ENCODE measurements around the gene BBS7. TPM values are rescaled to one million over a fixed set of nuclear protein-coding genes. Genes with fewer than 3 reads are reported as not detected.

The BBS7 gene
- total and polyA plus RNA-seq, 2 of the 13 experiments (the other 11 are each of a cell fraction or from before 2014, with no cell fraction given): 9.0 to 15.7 TPM

- no peak for TF ChIP-seq HNF1A (IDR thresholded peaks at IDR 0.05; ENCODE audit: low read depth)
- peak; percentile 67; the same call in 1 of the 2 replicates for TF ChIP-seq HNF1A (CRISPR knock-in tag; IDR thresholded peaks at IDR 0.05; ENCODE audit: borderline replicate concordance)
- no peak for TF ChIP-seq TRAFD1 (CRISPR knock-in tag; IDR thresholded peaks at IDR 0.05; ENCODE audit: borderline replicate concordance)
- peak; percentile 40; the same call in 1 of the 2 replicates for TF ChIP-seq ZNF747 (CRISPR knock-in tag; IDR thresholded peaks at IDR 0.05; ENCODE audit: borderline replicate concordance)
- TF ChIP-seq ATF7-NPFF (CRISPR knock-in tag; IDR thresholded peaks at IDR 0.05; ENCODE audit: low read depth): peak; percentile 96
- peak; percentile 93 for TF ChIP-seq HOXA3 (CRISPR knock-in tag; IDR thresholded peaks at IDR 0.05)
- TF ChIP-seq FOXO1 (CRISPR knock-in tag; IDR thresholded peaks at IDR 0.05): 0 out of 2 replicates have a peak, but pooled peaks have one; percentile 15
- TF ChIP-seq IKZF1 (IDR thresholded peaks at IDR 0.05): no peak
- TF ChIP-seq, protein P1, sequence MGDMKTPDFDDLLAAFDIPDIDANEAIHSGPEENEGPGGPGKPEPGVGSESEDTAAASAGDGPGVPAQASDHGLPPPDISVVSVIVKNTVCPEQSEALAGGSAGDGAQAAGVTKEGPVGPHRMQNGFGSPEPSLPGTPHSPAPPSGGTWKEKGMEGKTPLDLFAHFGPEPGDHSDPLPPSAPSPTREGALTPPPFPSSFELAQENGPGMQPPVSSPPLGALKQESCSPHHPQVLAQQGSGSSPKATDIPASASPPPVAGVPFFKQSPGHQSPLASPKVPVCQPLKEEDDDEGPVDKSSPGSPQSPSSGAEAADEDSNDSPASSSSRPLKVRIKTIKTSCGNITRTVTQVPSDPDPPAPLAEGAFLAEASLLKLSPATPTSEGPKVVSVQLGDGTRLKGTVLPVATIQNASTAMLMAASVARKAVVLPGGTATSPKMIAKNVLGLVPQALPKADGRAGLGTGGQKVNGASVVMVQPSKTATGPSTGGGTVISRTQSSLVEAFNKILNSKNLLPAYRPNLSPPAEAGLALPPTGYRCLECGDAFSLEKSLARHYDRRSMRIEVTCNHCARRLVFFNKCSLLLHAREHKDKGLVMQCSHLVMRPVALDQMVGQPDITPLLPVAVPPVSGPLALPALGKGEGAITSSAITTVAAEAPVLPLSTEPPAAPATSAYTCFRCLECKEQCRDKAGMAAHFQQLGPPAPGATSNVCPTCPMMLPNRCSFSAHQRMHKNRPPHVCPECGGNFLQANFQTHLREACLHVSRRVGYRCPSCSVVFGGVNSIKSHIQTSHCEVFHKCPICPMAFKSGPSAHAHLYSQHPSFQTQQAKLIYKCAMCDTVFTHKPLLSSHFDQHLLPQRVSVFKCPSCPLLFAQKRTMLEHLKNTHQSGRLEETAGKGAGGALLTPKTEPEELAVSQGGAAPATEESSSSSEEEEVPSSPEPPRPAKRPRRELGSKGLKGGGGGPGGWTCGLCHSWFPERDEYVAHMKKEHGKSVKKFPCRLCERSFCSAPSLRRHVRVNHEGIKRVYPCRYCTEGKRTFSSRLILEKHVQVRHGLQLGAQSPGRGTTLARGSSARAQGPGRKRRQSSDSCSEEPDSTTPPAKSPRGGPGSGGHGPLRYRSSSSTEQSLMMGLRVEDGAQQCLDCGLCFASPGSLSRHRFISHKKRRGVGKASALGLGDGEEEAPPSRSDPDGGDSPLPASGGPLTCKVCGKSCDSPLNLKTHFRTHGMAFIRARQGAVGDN (CRISPR knock-in tag; IDR thresholded peaks at IDR 0.05): peak; percentile 84
- 0 out of 2 replicates have a peak, but pooled peaks have one; percentile 63 for TF ChIP-seq SPEN (CRISPR knock-in tag; IDR thresholded peaks at IDR 0.05; ENCODE audit: low read depth)
- TF ChIP-seq, protein P2, sequence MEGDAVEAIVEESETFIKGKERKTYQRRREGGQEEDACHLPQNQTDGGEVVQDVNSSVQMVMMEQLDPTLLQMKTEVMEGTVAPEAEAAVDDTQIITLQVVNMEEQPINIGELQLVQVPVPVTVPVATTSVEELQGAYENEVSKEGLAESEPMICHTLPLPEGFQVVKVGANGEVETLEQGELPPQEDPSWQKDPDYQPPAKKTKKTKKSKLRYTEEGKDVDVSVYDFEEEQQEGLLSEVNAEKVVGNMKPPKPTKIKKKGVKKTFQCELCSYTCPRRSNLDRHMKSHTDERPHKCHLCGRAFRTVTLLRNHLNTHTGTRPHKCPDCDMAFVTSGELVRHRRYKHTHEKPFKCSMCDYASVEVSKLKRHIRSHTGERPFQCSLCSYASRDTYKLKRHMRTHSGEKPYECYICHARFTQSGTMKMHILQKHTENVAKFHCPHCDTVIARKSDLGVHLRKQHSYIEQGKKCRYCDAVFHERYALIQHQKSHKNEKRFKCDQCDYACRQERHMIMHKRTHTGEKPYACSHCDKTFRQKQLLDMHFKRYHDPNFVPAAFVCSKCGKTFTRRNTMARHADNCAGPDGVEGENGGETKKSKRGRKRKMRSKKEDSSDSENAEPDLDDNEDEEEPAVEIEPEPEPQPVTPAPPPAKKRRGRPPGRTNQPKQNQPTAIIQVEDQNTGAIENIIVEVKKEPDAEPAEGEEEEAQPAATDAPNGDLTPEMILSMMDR (CRISPR knock-in tag; IDR thresholded peaks at IDR 0.05): no peak
- peak; percentile 98 for TF ChIP-seq DMAP1 (CRISPR knock-in tag; IDR thresholded peaks at IDR 0.05)
These were observed 46.6 kb downstream of the BBS7 start, which contains the start of gene CCNA2 (continued) for GRCh38 chr4:121823505-121824170.

All from HepG2 (cell line).